ENCODE data around the gene STAB2. TPM values are rescaled to one million over a fixed set of nuclear protein-coding genes. Genes with fewer than 3 reads are reported as not detected.

The STAB2 gene
- total and polyA plus RNA-seq, 2 of the 4 experiments (the other 2 are of a cell fraction), result not detected

- Histone ChIP-seq H2BK15ac (ENCODE audit: low read depth, low read length) (no peak overlapping the region), H3K9me1 (ENCODE audit: insufficient read depth, low read length) (no peaks in the 10 kb centered on the region), H4K91ac (ENCODE audit: insufficient read depth, low read depth, low read length) (no peak overlapping the region), H2AK9ac (replicated peaks; ENCODE audit: low read depth, low read length, poor library complexity) (no peak overlapping the region), H2BK120ac (ENCODE audit: low read depth, low read length) (no peak overlapping the region), H3K4me2 (ENCODE audit: low read depth, low read length) (no peak overlapping the region), H3K9me3 (ENCODE audit: control insufficient read depth, insufficient read depth, low read length) (no peaks in the 10 kb centered on the region), H3K23ac (ENCODE audit: low read depth, low read length) (no peak overlapping the region), H2BK5ac (ENCODE audit: low read depth, low read length, poor library complexity, severe bottlenecking) (no peak overlapping the region), H3K18ac (ENCODE audit: low read depth, low read length) (no peak overlapping the region), H4K8ac (ENCODE audit: low read depth in 2 of 2, low read length in 2 of 2) (no peak overlapping the region), H3K4me3 (ENCODE audit: insufficient read depth, low read depth, low read length) (no peak overlapping the region), H3K14ac (replicated peaks; ENCODE audit: low read depth, low read length) (no peak overlapping the region), H3K4me1 (ENCODE audit: control insufficient read depth, insufficient read depth, low read length) (no peaks in the 10 kb centered on the region), H3K79me1 (ENCODE audit: low read depth in 1 of 2, low read length in 2 of 2) (no peaks in the 10 kb centered on the region), H3K27me3 (ENCODE audit: control insufficient read depth, insufficient read depth, low read length) (no peaks in the 10 kb centered on the region), H3K4ac (ENCODE audit: low read depth, low read length) (no peak overlapping the region), H3K56ac (ENCODE audit: extremely low read depth, insufficient read depth, low read length) (no peak overlapping the region), H2AFZ (replicated peaks; ENCODE audit: low read length, poor library complexity) (no peak overlapping the region), H3K27ac (ENCODE audit: insufficient read depth, low read length) (no peak overlapping the region), H4K20me1 (ENCODE audit: insufficient read depth, low read length) (no peaks in the 10 kb centered on the region), H2BK20ac (ENCODE audit: low read depth, low read length) (no peak overlapping the region), H3K36me3 (ENCODE audit: control insufficient read depth, insufficient read depth, low read length) (no peaks in the 10 kb centered on the region), H3K9ac (ENCODE audit: low read depth, low read length) (no peak overlapping the region), H2AK5ac (ENCODE audit: low read depth, low read length) (no peak overlapping the region), H4K5ac (ENCODE audit: low read depth, low read length) (no peak overlapping the region)
- CTCF ChIA-PET, result no interaction called here
- in situ Hi-C loops (cut with MboI; ENCODE audit: low sequenced_read_pairs) (no loop called here), intact Hi-C loops (cut with micrococcal nuclease) (no loop called here), dilution Hi-C loops (cut with HindIII; ENCODE audit: low sequenced_read_pairs, unreplicated experiment) (no loop called here)
- no CpG with 5 or more reads among the region's 3 CpGs for WGBS, 2 experiments (ENCODE audit: extremely low coverage in 2 of 2, insufficient read length in 1 of 2)
- TF ChIP-seq ELK1 (IDR thresholded peaks at IDR 0.05; ENCODE audit: borderline replicate concordance, low read depth, low read length) (no peak), RAD21 (IDR thresholded peaks at IDR 0.05; ENCODE audit: low read length) (no peak), MAZ (IDR thresholded peaks at IDR 0.05; ENCODE audit: borderline replicate concordance, low read depth, low read length) (no peak), CTCF (conservative IDR thresholded peaks at IDR 0.05; ENCODE audit: low read depth, low read length) (no peak), FOS (IDR thresholded peaks at IDR 0.05; ENCODE audit: low read depth, low read length) (no peak)
- TF ChIP-seq, protein P1, sequence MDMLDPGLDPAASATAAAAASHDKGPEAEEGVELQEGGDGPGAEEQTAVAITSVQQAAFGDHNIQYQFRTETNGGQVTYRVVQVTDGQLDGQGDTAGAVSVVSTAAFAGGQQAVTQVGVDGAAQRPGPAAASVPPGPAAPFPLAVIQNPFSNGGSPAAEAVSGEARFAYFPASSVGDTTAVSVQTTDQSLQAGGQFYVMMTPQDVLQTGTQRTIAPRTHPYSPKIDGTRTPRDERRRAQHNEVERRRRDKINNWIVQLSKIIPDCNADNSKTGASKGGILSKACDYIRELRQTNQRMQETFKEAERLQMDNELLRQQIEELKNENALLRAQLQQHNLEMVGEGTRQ (IDR thresholded peaks at IDR 0.05; ENCODE audit: low read depth, low read length), result no peak
- BruUV-seq (replicated peaks), result no TSS peak
- ATAC-seq (ENCODE audit: low read depth), result no peak
- POLR2A ChIA-PET (ENCODE audit: unreplicated experiment), result no interaction called here
- no peak for DNase-seq
Observed at GRCh38 chr12:103755425-103755824, 168.4 kb downstream of the STAB2 start.
